GM12801 (cell line): ENCODE results near the gene FBXO45.

Experiments
- CTCF ChIP-seq: IDR thresholded peaks from one replicate; pipeline ENCODE4 v1.5.1; 2011; ENCODE audit warnings: control low read depth; ENCODE audit not compliant: insufficient read length; ENCODE audit errors: extremely low read depth

Gene FBXO45

GRCh38 chr3:196531418-196531817 is 37.0 kb upstream of the FBXO45 start:
- no peak for TF ChIP-seq CTCF

- no peak for TF ChIP-seq CTCF
These were observed 35.2 kb upstream of the FBXO45 start for GRCh38 chr3:196533260-196533681.

GRCh38 chr3:196537319-196537984 is 31.0 kb upstream of the FBXO45 start:
- TF ChIP-seq CTCF = no peak

DNA sequence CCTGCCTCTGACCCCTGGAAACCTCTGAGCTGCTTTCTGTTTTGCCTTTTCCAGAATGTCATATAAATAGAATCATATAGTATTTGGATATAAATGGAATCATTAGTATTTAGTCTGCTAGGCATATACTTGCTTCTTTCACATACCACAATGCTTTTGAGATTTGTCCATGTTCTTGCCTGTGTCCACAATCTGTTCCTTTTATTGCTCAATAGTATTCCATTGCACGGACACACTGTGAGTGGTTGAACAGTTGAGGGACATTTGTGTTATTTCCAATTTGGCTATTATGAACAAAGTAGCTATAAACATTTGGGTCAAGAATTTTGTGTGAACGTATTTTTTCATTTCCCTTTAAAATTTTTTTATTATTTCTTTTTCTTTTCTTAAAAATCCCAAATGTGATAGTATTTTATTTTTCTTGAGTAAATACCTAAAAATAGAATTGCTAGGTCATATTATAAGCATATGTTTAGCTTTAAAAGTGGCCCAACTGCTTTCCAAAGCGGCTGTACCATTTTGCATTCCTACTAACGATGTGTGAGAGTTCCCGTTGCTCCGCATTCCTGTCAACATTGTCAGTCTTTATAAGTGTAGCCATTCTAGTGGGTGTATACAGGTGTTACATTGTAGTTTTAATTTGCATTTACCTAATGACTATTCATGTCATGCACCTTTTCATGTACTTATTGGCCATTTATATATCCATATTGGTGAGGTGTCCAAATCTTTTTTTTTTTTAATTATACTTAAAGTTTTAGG is 26.6 kb upstream of the FBXO45 start:
- no peak for TF ChIP-seq CTCF

- no peak for TF ChIP-seq CTCF
These were observed 23.9 kb upstream of the FBXO45 start for GRCh38 chr3:196544491-196544992.

DNA sequence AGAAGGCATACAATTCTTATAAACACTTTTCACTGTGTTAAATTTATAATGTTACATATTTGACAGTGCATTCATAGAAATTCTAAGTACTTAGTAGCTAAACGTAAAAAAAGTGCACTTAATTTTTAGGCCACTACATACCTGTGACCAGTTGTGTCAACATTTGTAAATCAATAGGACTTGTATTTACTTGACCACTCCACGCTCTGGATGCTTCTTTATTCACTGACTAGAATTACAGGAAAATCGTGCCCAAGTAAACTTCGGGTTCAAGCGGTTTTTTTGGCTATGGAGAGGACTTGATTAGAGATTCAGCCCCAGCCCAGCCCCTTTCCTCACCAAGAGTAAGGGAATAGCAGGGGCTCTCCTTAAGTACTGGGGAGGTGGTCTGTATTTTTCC is 21.9 kb upstream of the FBXO45 start:
- TF ChIP-seq CTCF = no peak

DNA sequence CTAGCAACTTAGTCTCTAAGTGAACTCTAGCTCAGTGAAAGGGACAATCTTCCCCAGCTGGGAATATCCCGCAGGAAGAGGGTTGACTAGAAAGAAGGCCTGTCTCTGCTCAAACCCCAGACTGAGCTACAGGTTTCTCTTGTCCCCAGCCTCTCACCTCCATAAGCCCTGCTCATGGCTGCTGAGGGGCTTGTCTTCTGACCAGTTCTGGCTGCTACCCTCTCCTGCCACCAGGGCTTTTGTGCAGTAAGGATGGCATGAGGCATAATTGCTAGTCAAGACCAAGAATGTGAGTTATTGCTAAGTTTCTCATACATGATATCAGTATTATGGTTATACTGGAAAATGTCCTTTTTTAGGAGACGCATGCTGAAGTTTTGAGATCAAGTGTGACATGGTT is 21.4 kb upstream of the FBXO45 start:
- TF ChIP-seq CTCF = no peak
